Coronary artery (tissue), 2 donors: ENCODE measurements around the gene ADPGK.

ENCODE experiments used
- DNase-seq: peaks from one replicate; pipeline ENCODE4 v3.0.0-alpha.2; 2017; ENCODE audit warnings: low spot score
- H3K27ac ChIP-seq, 2 donors: fragments of 200-600 bp; sonication (generic); one replicate each; pipeline ENCODE4 v1.5.1; 2016 to 2019
- H3K4me3 ChIP-seq: fragments of 200-600 bp; sonication (generic); 2 replicates; pipeline ENCODE4 v1.5.1; 2016; ENCODE audit warnings: mild to moderate bottlenecking, moderate library complexity
- TF ChIP-seq, protein P1 (sequence below): fragments of 200-600 bp; sonication (generic); IDR thresholded peaks from one replicate; pipeline ENCODE4 v1.5.1; 2019; ENCODE audit warnings: antibody characterized with exemption

ADPGK gene

GRCh38 chr15:72783640-72784455 is at the start of gene ADPGK:
TSS of gene ADPGK (minus strand) at chr15:72783758. CDS start at chr15:72783691, 67 bp downstream.
- peak within 1 kb of the TSS; percentile 88 to 93 for H3K27ac ChIP-seq
- TF ChIP-seq, protein P1, sequence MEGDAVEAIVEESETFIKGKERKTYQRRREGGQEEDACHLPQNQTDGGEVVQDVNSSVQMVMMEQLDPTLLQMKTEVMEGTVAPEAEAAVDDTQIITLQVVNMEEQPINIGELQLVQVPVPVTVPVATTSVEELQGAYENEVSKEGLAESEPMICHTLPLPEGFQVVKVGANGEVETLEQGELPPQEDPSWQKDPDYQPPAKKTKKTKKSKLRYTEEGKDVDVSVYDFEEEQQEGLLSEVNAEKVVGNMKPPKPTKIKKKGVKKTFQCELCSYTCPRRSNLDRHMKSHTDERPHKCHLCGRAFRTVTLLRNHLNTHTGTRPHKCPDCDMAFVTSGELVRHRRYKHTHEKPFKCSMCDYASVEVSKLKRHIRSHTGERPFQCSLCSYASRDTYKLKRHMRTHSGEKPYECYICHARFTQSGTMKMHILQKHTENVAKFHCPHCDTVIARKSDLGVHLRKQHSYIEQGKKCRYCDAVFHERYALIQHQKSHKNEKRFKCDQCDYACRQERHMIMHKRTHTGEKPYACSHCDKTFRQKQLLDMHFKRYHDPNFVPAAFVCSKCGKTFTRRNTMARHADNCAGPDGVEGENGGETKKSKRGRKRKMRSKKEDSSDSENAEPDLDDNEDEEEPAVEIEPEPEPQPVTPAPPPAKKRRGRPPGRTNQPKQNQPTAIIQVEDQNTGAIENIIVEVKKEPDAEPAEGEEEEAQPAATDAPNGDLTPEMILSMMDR, result no peak
- DNase-seq, result peak; percentile 95
- peak within 1 kb of the TSS; percentile 97 for H3K4me3 ChIP-seq

GRCh38 chr15:72827226-72827625 is 43.7 kb upstream of the ADPGK start:
- TF ChIP-seq, protein P1, result no peak
- H3K27ac ChIP-seq, result peak overlapping the region; percentile 40 to 58
- H3K4me3 ChIP-seq, result no peak overlapping the region
- no peak for DNase-seq

DNA sequence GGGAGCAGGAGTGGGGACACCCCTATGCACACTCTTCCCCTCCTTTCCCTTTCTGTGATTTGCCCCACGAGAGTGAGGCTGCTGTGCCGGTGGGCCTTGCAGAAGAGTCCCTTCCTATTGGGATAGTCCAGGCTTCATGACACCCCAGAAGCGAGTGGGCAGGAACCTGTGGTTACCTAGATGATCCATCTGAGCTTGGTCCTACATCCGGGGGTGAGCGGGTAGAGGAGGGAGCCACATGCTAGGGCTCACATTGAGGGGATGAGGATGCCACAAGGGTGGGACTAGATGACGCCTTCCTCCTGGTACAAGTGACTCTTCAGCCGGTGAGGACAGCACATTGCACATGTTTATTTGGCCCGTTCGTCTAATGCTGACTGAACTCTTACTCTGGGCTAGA is 43.1 kb upstream of the ADPGK start:
- TF ChIP-seq, protein P1, result no peak
- peak; percentile 58 for DNase-seq
- no peak overlapping the region for H3K27ac ChIP-seq

GRCh38 chr15:72825829-72826228 is 42.3 kb upstream of the ADPGK start:
- Histone ChIP-seq H3K27ac (no peak overlapping the region), H3K4me3 (no peak overlapping the region)
- DNase-seq, result peak; percentile 33
- TF ChIP-seq, protein P1, result no peak

More for the DNA sequence above, 43.1 kb upstream of the ADPGK start:
- no peak overlapping the region for H3K4me3 ChIP-seq

GRCh38 chr15:72824781-72825180 is 41.2 kb upstream of the ADPGK start:
- Histone ChIP-seq H3K27ac (no peak overlapping the region), H3K4me3 (no peak overlapping the region)
- no peak for DNase-seq
- TF ChIP-seq, protein P1, result no peak

GRCh38 chr15:72824112-72824511 is 40.6 kb upstream of the ADPGK start:
- Histone ChIP-seq H3K27ac (no peak overlapping the region), H3K4me3 (no peak overlapping the region)
- TF ChIP-seq, protein P1, result no peak
- peak; percentile 40 for DNase-seq

DNA sequence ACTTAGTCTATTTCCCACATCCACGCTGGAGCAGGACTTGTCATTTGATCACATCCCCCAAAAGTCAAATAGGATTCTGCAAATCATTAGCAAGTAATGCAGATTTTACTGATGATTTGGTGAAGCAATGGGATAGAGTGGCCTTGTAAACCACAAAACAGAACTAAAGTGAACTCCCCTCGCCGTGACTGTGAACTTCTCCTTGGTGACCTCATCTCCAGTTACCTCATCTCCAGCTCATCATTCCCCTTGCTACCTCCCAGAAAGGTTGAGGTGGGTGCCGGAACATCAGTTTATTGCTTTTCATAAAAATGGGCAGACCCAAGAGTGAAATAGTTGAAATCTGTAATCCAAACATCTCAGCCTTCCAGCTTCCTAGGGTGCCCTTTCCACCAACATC is 36.7 kb upstream of the ADPGK start:
- Histone ChIP-seq H3K27ac (no peak overlapping the region), H3K4me3 (no peak overlapping the region)
- DNase-seq, result no peak
- TF ChIP-seq, protein P1, result no peak
